HFF-Myc (cell line): ENCODE results near the gene CLCN2.

Experiments used
- DNase-seq: peaks from one replicate; pipeline ENCODE4 v3.0.0-alpha.2; 2011; ENCODE audit warnings: low read depth; ENCODE audit errors: extremely low read depth
- H3K4me3 ChIP-seq: replicated peaks from 2 replicates; pipeline ENCODE4 v1.5.1; 2011; ENCODE audit warnings: low read depth, mild to moderate bottlenecking, control low read depth, low read length
- TF ChIP-seq, protein P1 (sequence below): IDR thresholded peaks from 2 replicates; pipeline ENCODE4 v1.5.1; 2012; ENCODE audit warnings: mild to moderate bottlenecking, low read depth, low read length, control low read depth; ENCODE audit errors: missing control alignments

Gene CLCN2

DNA sequence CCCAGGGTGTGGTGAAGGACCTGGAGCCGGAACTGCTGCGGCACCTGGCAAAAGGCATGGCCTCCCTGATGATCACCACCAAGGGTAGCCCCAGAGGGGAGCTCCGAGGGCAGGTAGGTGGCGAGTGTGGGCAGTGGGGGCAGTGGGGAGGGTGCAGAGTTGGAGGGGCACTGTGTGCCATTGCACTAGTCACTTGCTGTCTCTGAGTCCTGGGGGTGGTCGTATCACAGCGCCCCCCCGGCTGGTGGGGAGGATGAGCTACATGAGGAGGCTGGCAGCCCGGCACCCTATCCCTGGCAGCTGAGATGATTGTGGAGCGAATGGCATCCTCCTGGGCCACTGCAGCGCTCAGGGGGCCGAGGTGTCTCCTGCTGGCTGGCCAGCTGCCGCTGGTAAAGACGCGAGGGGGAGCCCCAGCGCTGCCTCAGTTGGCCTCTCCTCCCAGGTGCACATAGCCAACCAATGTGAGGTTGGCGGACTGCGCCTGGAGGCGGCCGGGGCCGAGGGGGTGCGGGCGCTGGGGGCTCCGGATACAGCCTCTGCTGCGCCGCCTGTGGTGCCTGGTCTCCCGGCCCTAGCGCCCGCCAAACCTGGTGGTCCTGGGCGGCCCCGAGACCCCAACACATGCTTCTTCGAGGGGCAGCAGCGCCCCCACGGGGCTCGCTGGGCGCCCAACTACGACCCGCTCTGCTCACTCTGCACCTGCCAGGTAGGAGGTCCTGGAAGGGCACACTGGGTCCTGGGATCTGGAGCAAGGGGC, 24.8 kb upstream of the CLCN2 start:
- TF ChIP-seq, protein P1, sequence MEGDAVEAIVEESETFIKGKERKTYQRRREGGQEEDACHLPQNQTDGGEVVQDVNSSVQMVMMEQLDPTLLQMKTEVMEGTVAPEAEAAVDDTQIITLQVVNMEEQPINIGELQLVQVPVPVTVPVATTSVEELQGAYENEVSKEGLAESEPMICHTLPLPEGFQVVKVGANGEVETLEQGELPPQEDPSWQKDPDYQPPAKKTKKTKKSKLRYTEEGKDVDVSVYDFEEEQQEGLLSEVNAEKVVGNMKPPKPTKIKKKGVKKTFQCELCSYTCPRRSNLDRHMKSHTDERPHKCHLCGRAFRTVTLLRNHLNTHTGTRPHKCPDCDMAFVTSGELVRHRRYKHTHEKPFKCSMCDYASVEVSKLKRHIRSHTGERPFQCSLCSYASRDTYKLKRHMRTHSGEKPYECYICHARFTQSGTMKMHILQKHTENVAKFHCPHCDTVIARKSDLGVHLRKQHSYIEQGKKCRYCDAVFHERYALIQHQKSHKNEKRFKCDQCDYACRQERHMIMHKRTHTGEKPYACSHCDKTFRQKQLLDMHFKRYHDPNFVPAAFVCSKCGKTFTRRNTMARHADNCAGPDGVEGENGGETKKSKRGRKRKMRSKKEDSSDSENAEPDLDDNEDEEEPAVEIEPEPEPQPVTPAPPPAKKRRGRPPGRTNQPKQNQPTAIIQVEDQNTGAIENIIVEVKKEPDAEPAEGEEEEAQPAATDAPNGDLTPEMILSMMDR, result no peak
- DNase-seq, result no peak
- no peak overlapping the region for H3K4me3 ChIP-seq

DNA sequence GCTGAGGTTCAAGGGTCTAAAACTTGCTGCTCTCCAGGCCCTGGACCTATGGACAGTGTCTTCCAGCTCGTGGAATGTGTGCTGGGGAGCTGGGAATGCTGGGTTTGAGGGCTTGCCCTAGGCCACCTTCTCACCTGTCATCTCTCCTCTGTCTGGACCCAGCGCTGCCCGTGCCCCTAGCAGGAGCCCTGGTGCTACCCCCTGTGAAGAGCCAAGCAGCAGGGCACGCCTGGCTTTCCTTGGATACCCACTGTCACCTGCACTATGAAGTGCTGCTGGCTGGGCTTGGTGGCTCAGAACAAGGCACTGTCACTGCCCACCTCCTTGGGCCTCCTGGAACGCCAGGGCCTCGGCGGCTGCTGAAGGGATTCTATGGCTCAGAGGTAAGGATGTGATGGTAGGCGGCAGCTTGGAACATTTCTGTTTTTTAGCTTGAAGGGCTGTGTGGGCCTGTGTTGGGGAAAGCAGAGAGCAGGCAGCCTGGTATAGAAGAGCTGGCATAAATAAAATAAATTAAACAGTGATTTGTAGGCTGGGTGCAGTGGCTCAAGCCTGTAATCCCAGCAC, 23.5 kb upstream of the CLCN2 start:
- no peak for DNase-seq
- TF ChIP-seq, protein P1, result no peak
- no peak overlapping the region for H3K4me3 ChIP-seq

DNA sequence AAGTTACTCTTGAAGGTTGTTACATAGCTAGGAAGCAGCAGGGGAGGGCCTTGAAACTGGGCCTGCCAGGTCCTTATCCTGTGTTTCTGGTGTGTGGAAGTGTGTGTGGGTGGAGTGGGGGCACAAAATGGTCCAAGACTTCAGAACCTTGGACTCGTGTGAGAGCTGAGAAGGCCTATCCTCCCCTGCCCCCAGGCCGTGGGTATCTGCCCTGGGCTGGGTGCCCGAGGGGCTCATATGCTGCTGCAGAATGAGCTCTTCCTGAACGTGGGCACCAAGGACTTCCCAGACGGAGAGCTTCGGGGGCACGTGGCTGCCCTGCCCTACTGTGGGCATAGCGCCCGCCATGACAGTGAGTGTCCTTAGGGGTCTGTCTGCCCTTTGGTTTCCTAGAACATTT, 22.9 kb upstream of the CLCN2 start:
- TF ChIP-seq, protein P1, result no peak
- no peak for DNase-seq
- H3K4me3 ChIP-seq, result no peak overlapping the region

DNA sequence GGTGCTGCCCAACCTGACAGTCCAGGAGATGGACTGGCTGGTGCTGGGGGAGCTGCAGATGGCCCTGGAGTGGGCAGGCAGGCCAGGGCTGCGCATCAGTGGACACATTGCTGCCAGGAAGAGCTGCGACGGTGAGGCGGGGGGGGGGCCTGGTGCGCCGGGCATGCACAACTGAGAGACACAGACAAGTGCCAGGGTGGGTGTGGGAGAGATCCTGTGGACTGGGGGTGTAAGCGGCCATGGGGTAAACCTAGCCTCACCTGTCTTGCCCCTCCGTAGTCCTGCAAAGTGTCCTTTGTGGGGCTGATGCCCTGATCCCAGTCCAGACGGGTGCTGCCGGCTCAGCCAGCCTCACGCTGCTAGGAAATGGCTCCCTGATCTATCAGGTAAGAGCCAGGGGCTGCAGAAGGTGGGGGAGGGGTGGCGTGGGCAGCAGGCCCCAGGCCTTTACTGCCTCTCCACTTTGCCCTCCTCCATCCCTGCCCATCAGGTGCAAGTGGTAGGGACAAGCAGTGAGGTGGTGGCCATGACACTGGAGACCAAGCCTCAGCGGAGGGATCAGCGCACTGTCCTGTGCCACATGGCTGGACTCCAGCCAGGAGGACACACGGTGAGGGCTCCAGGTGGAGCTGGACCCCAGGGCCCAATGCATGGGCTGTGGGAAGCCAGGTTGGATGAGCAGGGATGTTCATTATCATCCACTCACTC, 21.8 kb upstream of the CLCN2 start:
- no peak for DNase-seq
- no peak overlapping the region for H3K4me3 ChIP-seq
- TF ChIP-seq, protein P1, result no peak

DNA sequence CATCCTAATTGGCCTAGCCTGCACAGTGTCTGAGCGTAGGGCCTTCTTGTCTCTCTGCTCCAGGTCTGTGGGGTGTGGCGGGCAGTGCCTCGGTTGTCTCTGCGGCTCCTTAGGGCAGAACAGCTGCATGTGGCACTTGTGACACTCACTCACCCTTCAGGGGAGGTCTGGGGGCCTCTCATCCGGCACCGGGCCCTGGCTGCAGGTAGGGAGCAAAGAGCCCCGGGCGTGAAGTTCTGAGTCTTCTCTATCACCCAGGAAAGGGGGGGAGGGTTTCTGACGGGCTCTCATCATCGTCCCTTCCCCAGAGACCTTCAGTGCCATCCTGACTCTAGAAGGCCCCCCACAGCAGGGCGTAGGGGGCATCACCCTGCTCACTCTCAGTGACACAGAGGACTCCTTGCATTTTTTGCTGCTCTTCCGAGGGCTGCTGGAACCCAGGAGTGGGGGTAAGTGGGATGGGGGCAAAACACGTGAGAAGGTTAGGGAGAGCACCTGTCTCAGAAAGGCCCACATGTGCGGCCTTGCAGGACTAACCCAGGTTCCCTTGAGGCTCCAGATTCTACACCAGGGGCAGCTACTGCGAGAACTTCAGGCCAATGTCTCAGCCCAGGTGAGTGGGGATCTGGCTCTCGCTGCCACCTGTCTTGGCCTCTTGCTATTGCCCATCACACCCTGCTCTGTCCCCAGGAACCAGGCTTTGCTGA, 21.1 kb upstream of the CLCN2 start:
- no peak for DNase-seq
- TF ChIP-seq, protein P1, result no peak
- H3K4me3 ChIP-seq, result no peak overlapping the region

DNA sequence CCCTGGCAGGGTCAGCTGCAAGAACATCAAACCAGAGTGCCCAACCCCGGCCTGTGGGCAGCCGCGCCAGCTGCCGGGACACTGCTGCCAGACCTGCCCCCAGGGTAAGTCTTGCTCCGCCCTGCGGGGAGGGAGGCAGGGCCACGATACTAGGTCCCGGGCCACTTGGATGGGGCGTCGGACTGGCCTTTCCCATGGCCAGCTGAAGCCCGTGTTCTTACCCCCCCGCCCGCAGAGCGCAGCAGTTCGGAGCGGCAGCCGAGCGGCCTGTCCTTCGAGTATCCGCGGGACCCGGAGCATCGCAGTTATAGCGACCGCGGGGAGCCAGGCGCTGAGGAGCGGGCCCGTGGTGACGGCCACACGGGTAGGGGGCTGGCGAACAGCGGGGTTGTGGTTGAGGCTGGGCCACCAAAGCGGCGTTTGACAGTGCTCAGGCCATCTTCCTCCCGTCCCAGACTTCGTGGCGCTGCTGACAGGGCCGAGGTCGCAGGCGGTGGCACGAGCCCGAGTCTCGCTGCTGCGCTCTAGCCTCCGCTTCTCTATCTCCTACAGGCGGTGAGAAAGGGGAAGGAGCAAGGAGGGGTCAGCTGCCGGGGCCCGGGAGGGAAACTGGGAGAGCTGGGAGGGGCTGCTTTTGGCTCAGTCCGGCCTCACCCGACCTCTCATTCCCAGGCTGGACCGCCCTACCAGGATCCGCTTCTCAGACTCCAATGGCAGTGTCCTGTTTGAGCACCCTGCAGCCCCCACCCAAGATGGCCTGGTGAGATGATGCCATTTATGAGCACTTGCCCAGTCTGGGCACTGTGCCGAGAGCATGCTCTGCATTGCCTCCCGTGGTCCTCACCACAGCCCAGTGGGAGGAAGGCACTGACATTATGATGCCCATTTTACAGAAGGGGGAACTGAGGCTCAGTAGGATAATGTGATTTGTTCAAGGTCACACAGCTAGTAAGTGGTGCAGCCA, 20.1 kb upstream of the CLCN2 start:
- H3K4me3 ChIP-seq, result no peak overlapping the region
- TF ChIP-seq, protein P1, result no peak
- DNase-seq, result no peak
